ENCODE results near the gene ATP6V1F.

ATP6V1F gene

DNA sequence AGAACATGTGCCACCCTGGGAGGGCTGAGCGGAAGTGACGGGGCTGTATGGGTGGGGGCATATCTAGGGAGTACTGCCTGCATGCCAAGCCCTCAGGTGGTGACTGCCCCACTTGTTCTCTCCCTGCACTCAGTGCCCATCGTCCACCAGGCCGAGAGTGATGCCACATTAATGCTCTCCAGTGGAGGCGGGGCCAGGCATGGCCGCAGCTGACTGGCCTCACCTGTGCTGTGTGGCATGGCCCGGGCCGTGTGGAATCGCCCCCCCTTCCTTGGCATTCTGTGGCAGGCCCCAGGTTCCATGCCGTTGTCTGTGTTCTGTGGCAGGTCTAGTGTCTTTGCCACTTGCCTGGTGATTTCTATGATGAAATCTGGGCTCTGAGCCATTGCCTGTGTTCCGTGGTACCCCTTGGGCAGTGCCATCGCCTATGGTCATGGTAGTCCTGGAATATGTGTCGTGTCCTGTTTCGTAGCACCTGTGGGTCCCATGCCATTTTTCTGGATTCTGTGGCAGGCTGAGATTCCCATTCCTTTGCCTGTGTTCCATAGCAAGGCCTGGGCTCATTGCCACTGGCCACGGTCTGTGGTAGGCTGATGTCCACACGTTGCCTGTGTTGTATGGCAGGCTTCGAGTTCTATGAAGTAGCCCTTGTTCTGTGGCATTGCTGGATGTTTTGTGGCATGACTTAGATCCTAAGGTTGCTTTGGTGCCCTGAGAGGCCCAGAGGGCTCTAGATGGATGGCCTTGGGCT is 23.5 kb upstream of the ATP6V1F start:
- 0 out of 2 replicates have a peak, but pooled peaks cover 2% of the 10 kb centered on the region for H3F3A ChIP-seq (ENCODE audit: low read depth)

DNA sequence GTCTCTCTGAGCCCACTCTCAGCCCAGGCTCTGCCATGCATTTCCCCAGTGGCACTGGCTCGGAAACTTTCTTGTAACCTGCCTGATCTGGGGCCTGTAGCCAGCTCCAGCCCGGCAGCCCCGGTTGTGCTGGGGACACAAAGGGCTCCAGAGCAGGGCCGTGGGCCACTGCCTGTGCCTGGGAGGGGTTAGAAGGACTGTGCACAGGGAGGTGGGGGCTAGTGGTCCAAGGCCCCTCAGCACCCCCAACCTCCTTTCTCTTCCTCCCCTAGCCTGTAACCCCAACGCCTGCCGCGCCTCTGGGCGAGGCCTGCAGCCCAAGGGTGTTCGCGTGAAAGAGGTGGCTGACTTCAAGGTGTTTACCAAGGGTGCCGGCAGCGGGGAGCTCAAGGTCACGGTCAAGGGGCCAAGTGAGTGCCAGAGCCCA is 22.9 kb upstream of the ATP6V1F start:
- H3K4me2 ChIP-seq (ENCODE audit: low read depth, low read length, poor library complexity, severe bottlenecking), result no peak overlapping the region
- no peaks in the 10 kb centered on the region for H3K36me3 ChIP-seq (ENCODE audit: insufficient read depth, low read length)
- H3K27me3 ChIP-seq (ENCODE audit: insufficient read depth, low read length, poor library complexity, severe bottlenecking), result no peaks in the 10 kb centered on the region
- H3K4me3 ChIP-seq (ENCODE audit: low read length, poor library complexity, severe bottlenecking), result no peak overlapping the region
- H3K4me1 ChIP-seq (ENCODE audit: insufficient read depth, low read length, poor library complexity, severe bottlenecking), result peaks cover 7% of the 10 kb centered on the region
- TF ChIP-seq, protein P1, sequence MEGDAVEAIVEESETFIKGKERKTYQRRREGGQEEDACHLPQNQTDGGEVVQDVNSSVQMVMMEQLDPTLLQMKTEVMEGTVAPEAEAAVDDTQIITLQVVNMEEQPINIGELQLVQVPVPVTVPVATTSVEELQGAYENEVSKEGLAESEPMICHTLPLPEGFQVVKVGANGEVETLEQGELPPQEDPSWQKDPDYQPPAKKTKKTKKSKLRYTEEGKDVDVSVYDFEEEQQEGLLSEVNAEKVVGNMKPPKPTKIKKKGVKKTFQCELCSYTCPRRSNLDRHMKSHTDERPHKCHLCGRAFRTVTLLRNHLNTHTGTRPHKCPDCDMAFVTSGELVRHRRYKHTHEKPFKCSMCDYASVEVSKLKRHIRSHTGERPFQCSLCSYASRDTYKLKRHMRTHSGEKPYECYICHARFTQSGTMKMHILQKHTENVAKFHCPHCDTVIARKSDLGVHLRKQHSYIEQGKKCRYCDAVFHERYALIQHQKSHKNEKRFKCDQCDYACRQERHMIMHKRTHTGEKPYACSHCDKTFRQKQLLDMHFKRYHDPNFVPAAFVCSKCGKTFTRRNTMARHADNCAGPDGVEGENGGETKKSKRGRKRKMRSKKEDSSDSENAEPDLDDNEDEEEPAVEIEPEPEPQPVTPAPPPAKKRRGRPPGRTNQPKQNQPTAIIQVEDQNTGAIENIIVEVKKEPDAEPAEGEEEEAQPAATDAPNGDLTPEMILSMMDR (conservative IDR thresholded peaks at IDR 0.05; ENCODE audit: low read length), result no peak
- no peak for TF ChIP-seq EZH2phosphoT487 (IDR thresholded peaks at IDR 0.05; ENCODE audit: borderline replicate concordance)
- H3K79me2 ChIP-seq (ENCODE audit: insufficient read depth, low read length), result no peaks in the 10 kb centered on the region
- H2AFZ ChIP-seq (ENCODE audit: low read length), result no peak overlapping the region
- H3K9me3 ChIP-seq (ENCODE audit: insufficient read depth, low read depth, low read length), result no peaks in the 10 kb centered on the region
- H3K9me2 ChIP-seq (replicated peaks; ENCODE audit: low read depth, low read length), result no peaks in the 10 kb centered on the region
- H3K9ac ChIP-seq (ENCODE audit: low read depth, low read length, poor library complexity, severe bottlenecking), result no peak overlapping the region
- H3F3A ChIP-seq (ENCODE audit: low read depth), result no peaks in the 10 kb centered on the region
- H4K20me1 ChIP-seq (ENCODE audit: insufficient read depth, low read length, poor library complexity, severe bottlenecking), result no peaks in the 10 kb centered on the region

More for the DNA sequence above, 23.5 kb upstream of the ATP6V1F start:
- no peak for TF ChIP-seq EZH2phosphoT487 (IDR thresholded peaks at IDR 0.05; ENCODE audit: borderline replicate concordance)
- TF ChIP-seq, protein P1 (conservative IDR thresholded peaks at IDR 0.05; ENCODE audit: low read length), result no peak
- Histone ChIP-seq H3K27me3 (ENCODE audit: insufficient read depth, low read length, poor library complexity, severe bottlenecking) (no peaks in the 10 kb centered on the region), H4K20me1 (ENCODE audit: insufficient read depth, low read length, poor library complexity, severe bottlenecking) (no peaks in the 10 kb centered on the region), H3K4me3 (ENCODE audit: low read length, poor library complexity, severe bottlenecking) (no peak overlapping the region), H3K9me3 (ENCODE audit: insufficient read depth, low read depth, low read length) (no peaks in the 10 kb centered on the region), H3K4me1 (ENCODE audit: insufficient read depth, low read length, poor library complexity, severe bottlenecking) (peaks cover 7% of the 10 kb centered on the region), H3K9me2 (replicated peaks; ENCODE audit: low read depth, low read length) (no peaks in the 10 kb centered on the region), H3K4me2 (ENCODE audit: low read depth, low read length, poor library complexity, severe bottlenecking) (no peak overlapping the region), H3K79me2 (ENCODE audit: insufficient read depth, low read length) (no peaks in the 10 kb centered on the region), H3K9ac (ENCODE audit: low read depth, low read length, poor library complexity, severe bottlenecking) (no peak overlapping the region), H2AFZ (ENCODE audit: low read length) (no peak overlapping the region), H3K36me3 (ENCODE audit: insufficient read depth, low read length) (no peaks in the 10 kb centered on the region)

DNA sequence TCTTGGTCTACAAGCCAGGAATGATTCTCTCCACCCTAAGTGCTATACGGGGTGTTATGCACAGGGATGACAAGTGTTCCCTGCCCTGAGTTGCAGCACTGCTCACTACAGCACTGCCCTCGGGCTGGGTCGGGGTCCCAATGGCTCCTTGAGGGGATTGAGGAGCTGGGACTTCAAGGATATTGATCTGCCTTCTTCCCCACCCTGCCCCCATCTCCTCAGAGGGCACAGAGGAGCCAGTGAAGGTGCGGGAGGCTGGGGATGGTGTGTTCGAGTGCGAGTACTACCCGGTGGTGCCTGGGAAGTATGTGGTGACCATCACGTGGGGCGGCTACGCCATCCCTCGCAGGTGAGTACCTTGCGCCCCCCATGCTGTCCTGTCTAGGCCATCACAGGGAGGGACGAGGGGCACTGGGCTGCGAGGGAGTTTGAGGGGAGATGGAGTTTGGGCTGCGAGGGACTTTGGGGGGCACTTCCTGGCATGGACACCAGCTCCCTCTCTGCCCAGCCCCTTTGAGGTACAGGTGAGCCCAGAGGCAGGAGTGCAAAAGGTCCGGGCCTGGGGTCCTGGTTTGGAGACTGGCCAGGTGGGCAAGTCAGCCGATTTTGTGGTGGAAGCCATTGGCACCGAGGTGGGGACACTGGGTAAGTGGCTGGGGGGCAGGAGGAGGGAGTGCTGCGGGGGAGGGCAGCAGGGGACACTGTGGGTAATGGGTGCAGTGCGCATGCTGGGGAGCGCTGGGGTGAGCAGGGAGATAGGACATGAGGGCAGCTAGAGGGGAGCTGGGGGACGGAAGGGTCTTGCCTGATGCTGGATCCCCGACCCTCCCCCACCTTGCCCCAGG is 22.1 kb upstream of the ATP6V1F start:
- Histone ChIP-seq H3K27me3 (ENCODE audit: insufficient read depth, low read length, poor library complexity, severe bottlenecking) (no peaks in the 10 kb centered on the region), H3K9me3 (ENCODE audit: insufficient read depth, low read depth, low read length) (no peaks in the 10 kb centered on the region), H3K4me3 (ENCODE audit: low read length, poor library complexity, severe bottlenecking) (no peak overlapping the region), H3K4me1 (ENCODE audit: insufficient read depth, low read length, poor library complexity, severe bottlenecking) (peaks cover 7% of the 10 kb centered on the region), H3K9me2 (replicated peaks; ENCODE audit: low read depth, low read length) (no peaks in the 10 kb centered on the region), H3F3A (ENCODE audit: low read depth) (no peaks in the 10 kb centered on the region), H4K20me1 (ENCODE audit: insufficient read depth, low read length, poor library complexity, severe bottlenecking) (no peaks in the 10 kb centered on the region), H3K4me2 (ENCODE audit: low read depth, low read length, poor library complexity, severe bottlenecking) (no peak overlapping the region), H3K36me3 (ENCODE audit: insufficient read depth, low read length) (no peaks in the 10 kb centered on the region), H2AFZ (ENCODE audit: low read length) (no peak overlapping the region), H3K79me2 (ENCODE audit: insufficient read depth, low read length) (no peaks in the 10 kb centered on the region), H3K9ac (ENCODE audit: low read depth, low read length, poor library complexity, severe bottlenecking) (no peak overlapping the region)
- no peak for TF ChIP-seq EZH2phosphoT487 (IDR thresholded peaks at IDR 0.05; ENCODE audit: borderline replicate concordance)
- TF ChIP-seq, protein P1 (conservative IDR thresholded peaks at IDR 0.05; ENCODE audit: low read length), result no peak

Measured in Loucy (cell line).